ELF-1 (cell line): Measurements from ENCODE around the gene TCF7L1.

ENCODE experiments used
- DNase-seq: peaks from one replicate; pipeline ENCODE4 v3.0.0-alpha.2; 2016; ENCODE audit warnings: low read depth, low spot score

Gene TCF7L1

GRCh38 chr2:85251070-85251616 lies 118.0 kb downstream of the TCF7L1 start:
- no peak for DNase-seq

GRCh38 chr2:85253890-85254289 lies 120.7 kb downstream of the TCF7L1 start:
- DNase-seq: no peak

DNA sequence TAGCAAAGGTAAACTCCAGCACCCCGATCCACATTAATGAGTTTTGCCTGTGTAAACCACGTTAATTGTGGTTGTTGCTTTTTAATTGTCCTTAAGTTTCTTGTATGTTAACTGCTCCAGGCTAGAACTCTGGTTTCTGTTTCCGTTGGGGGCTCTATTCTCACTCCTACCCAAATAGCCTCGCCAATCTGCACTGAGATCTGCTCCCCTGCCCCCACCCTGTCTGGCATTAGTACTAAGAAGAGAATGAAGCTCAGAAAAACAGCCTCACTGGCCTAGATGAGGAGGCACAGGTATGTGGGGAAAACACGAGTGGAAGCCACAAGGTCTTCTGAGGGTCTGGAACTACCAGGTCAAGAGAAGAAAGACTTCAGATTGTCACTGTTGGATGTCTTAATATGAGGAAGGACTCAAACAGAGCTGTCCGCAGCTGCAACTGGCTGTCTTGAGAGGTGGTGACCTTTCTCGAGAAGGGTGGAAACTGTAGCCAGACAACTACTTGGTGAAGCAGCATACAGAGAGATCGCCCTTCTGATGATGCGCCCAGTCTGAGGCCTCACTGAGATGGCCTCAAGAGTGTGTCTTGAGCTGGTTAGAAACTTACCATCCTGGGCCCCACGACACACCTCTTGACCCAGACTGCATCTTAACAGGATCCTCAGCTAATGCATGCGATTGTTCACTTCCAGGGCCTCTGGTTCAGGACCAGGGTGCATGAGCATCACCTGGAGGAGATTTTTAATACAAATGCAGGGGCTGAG lies 121.5 kb downstream of the TCF7L1 start:
- peak; percentile 73 for DNase-seq

GRCh38 chr2:85255456-85255812 lies 122.2 kb downstream of the TCF7L1 start:
- DNase-seq: peak; percentile 90

- peak; percentile 98 for DNase-seq
Observed at GRCh38 chr2:85255813-85256594, 122.8 kb downstream of the TCF7L1 start.

- DNase-seq: peak; percentile 58
Observed at GRCh38 chr2:85257359-85257969, 124.3 kb downstream of the TCF7L1 start.

DNA sequence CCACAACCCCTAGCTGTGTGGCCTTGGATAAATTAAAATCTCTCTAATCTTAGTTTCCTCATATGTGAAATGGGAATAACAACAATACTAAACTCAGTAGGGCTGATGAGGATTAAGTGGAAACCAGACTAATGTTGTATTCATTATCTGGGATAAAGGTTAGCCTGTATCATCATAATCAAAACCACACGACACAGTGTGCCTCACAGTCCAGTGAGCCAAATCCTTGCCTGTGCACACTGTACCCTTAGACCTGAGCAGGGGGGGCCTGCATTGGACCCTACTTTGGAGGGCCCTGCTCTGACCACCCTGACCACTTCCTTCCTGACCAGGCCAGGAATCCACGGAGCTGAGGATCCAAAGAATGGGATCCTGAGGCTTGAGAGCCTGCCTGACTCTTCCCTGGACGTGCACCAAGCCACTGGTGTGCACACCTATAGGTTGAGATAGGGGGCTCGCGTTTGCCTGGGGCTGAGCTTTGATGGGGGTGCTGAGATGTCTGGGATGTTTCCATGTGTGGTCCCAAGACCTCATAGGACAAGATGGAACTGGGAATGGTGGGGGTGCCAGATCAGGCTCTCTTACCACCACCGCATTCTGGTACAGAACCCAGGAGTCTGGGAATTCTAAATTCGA lies 124.9 kb downstream of the TCF7L1 start:
- no peak for DNase-seq

DNA sequence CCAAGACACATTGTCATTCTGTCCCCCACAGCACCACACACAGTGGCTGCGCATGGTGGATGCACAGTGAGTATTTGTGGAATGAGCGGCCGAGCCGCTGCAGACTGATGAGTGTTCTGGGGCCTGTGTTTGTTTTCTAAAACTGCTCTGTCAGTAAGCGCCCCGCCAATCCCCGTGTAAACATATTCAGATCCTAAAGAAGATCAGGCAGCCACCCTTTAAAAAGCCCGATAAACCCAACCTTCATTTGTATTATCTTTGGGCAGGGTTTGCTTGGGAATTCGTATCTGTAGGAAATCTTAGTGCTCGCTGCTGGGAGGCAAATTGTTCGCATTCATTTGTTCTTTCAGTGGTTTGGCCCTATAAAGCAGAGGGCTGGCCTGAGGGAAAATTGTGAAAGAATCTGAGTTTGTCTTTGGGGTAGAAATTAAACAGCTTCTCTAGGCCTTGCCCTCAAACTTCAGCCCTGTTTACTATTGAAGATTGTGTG lies 126.0 kb downstream of the TCF7L1 start:
- peak; percentile 95 for DNase-seq

DNA sequence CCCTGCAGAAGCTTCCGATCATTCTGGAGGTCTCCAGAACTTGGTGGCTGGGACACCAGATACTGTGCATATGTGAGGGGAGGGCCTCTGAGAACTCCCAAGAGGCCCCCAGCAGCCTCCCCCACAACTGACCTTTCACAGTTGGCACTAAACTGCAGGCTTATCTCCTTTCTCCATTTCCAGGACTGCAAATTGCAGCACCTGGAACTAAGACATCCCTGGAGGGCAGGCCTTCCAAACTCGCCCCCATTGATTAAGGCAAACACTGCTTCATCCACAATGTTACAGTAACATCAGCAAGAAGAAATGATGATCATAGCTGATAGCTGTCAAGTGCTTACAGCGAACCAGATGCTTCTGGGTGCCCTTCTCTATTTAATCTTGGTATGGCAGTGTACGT lies 126.7 kb downstream of the TCF7L1 start:
- DNase-seq: peak; percentile 78

GRCh38 chr2:85263591-85263990 lies 130.4 kb downstream of the TCF7L1 start:
- DNase-seq: no peak

GRCh38 chr2:85264471-85264870 lies 131.3 kb downstream of the TCF7L1 start:
- no peak for DNase-seq

GRCh38 chr2:85265304-85265703 lies 132.1 kb downstream of the TCF7L1 start:
- peak; percentile 57 for DNase-seq

- DNase-seq: peak; percentile 79
Observed at GRCh38 chr2:85266146-85267041, 133.2 kb downstream of the TCF7L1 start.

DNA sequence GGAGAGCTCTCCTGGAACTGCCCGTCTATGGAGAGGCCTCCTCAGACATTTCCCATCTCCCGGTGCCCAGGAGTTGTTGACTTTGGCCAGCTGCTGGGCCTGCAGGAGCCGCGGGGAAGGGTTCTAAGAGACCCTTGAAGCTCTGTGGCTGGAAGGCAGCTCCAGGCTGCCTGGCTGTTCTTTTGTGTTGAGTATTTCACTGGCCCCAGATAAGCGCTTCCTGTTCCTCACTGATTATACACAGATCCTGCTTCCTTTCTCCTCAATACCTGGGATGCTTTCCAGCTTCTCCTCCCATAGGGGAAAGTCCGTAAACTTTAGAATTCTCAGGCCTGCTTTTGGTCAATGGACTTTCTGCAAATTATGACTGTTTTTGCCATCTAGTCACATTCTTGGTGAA lies 136.8 kb downstream of the TCF7L1 start:
- DNase-seq: no peak

- no peak for DNase-seq
Observed at GRCh38 chr2:85272357-85272756, 139.2 kb downstream of the TCF7L1 start.

GRCh38 chr2:85273738-85274731 lies 140.8 kb downstream of the TCF7L1 start:
- DNase-seq: no peak

DNA sequence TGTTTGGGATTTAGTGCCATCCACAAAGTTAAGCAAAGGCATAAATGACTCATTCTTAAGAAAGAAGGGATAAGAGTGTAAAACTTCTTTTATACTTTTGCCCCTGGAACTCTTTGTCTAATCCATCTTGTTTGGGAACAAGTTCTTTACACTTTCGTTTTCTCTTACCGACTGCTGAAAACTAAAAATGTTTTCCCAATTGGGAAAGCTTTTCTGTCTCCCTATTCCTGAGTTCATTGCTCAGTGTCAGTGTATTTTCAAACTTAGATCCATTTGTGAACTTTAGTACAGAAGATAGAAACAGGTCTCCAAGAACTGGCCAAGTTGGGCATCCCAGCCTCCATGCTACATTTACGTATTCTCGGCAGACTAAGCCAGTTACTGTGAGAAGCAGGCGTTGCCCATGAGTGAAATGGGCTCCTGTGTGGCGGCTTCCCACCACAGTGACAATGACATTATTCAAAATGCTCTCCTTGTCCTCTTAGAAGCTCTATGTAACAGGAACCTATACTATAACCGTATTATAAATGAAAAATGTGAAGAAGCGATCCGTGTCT lies 142.9 kb downstream of the TCF7L1 start:
- DNase-seq: no peak

DNA sequence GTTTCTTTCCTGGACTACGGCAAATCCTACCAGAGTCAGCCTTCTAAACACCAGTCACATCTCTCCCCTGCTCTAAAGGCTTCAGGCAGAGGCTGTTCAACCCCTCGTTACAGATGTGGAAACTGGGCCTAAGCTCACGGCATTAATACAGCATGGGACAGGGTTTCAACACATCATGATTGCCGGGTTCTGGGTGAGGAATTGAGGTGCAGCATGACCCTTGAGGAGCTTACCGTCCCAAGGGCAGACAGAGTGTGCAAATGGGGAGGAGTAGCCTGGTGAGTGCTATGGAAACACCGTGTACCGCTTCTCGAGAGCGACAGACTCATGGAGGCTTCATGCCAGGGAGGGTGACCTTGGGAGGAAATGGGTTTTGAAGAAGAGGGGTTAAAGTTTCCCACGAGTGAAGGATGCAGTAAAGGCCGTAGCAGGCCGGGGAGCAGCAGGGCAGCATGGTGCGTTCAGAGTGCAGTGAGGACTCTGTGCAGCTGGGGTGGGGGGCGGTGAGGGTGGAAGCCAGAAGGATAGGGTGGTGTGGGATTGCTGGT lies 143.5 kb downstream of the TCF7L1 start:
- DNase-seq: no peak
